H9 (cell line): ENCODE measurements around the gene VAV3. TPM values are rescaled to one million over a fixed set of nuclear protein-coding genes. Genes with fewer than 3 reads are reported as not detected.

Experiments
- DNase-seq: peaks from one replicate; pipeline ENCODE4 v3.0.0-alpha.2; 2017
- H2AFZ ChIP-seq: one replicate; pipeline ENCODE4 v1.6.1; 2013; ENCODE audit warnings: mild to moderate bottlenecking, low read length, control low read depth, moderate library complexity
- H2AK5ac ChIP-seq: 2 replicates; pipeline ENCODE4 v1.6.1; 2013; ENCODE audit warnings: low read length, control low read depth, mixed read lengths; ENCODE audit not compliant: insufficient read length
- H2BK120ac ChIP-seq: one replicate; pipeline ENCODE4 v1.6.1; 2013; ENCODE audit warnings: low read depth, mild to moderate bottlenecking, low read length, control low read depth, inconsistent platforms; ENCODE audit not compliant: poor library complexity, severe bottlenecking
- H2BK12ac ChIP-seq: 2 replicates; pipeline ENCODE4 v1.6.1; 2013; ENCODE audit warnings: low read length, control low read depth, mixed read lengths, low read depth; ENCODE audit not compliant: insufficient read length
- H2BK15ac ChIP-seq: 2 replicates; pipeline ENCODE4 v1.6.1; 2013; ENCODE audit warnings: low read depth, low read length, control low read depth
- H2BK20ac ChIP-seq: one replicate; pipeline ENCODE4 v1.6.1; 2013; ENCODE audit warnings: low read depth, mild to moderate bottlenecking, low read length, control low read depth, inconsistent platforms; ENCODE audit not compliant: poor library complexity, severe bottlenecking
- H2BK5ac ChIP-seq: 2 replicates; pipeline ENCODE4 v1.6.1; 2013; ENCODE audit warnings: low read length, control low read depth, mixed read lengths; ENCODE audit not compliant: insufficient read length
- H3K14ac ChIP-seq: 2 replicates; pipeline ENCODE4 v1.6.1; 2013; ENCODE audit warnings: low read length, control low read depth; ENCODE audit not compliant: insufficient read depth
- H3K18ac ChIP-seq: 2 replicates; pipeline ENCODE4 v1.6.1; 2013; ENCODE audit warnings: low read depth, mild to moderate bottlenecking, mixed read lengths, low read length, control low read depth; ENCODE audit not compliant: insufficient read length
- H3K23ac ChIP-seq: 2 replicates; pipeline ENCODE4 v1.6.1; 2013; ENCODE audit warnings: low read length, control low read depth, mixed read lengths, low read depth; ENCODE audit not compliant: insufficient read length
- H3K23me2 ChIP-seq: 2 replicates; pipeline ENCODE4 v1.6.1; 2013; ENCODE audit warnings: low read depth, mild to moderate bottlenecking, mixed read lengths, low read length, control low read depth; ENCODE audit not compliant: insufficient read length, poor library complexity, severe bottlenecking
- H3K27ac ChIP-seq: 2 replicates; pipeline ENCODE4 v1.5.1; 2013; ENCODE audit warnings: low read length, control low read depth, mixed read lengths, low read depth; ENCODE audit not compliant: insufficient read length
- H3K27me3 ChIP-seq: 2 replicates; pipeline ENCODE4 v1.6.1; 2013; ENCODE audit warnings: low read length, control low read depth, inconsistent platforms; ENCODE audit not compliant: insufficient read depth
- H3K4ac ChIP-seq: 2 replicates; pipeline ENCODE4 v1.6.1; 2013; ENCODE audit warnings: low read depth, mild to moderate bottlenecking, control low read depth, inconsistent platforms, low read length, moderate library complexity
- H3K4me1 ChIP-seq: 2 replicates; pipeline ENCODE4 v1.6.1; 2013; ENCODE audit warnings: low read length, control low read depth, inconsistent platforms; ENCODE audit not compliant: insufficient read depth
- H3K4me2 ChIP-seq: 2 replicates; pipeline ENCODE4 v1.6.1; 2013; ENCODE audit warnings: low read length, control low read depth, mixed read lengths; ENCODE audit not compliant: insufficient read length, insufficient read depth
- H3K56ac ChIP-seq: 2 replicates; pipeline ENCODE4 v1.6.1; 2013; ENCODE audit warnings: low read depth, mild to moderate bottlenecking, mixed read lengths, low read length, control low read depth; ENCODE audit not compliant: insufficient read length
- H3K79me1 ChIP-seq: 2 replicates; pipeline ENCODE4 v1.6.1; 2013; ENCODE audit warnings: low read depth, mild to moderate bottlenecking, moderate library complexity, low read length, control low read depth, inconsistent platforms; ENCODE audit not compliant: insufficient read depth, poor library complexity, severe bottlenecking
- H3K79me2 ChIP-seq: 2 replicates; pipeline ENCODE4 v1.6.1; 2013; ENCODE audit warnings: low read length, control low read depth, inconsistent platforms; ENCODE audit not compliant: insufficient read depth
- H3K9ac ChIP-seq: 2 replicates; pipeline ENCODE4 v1.6.1; 2013; ENCODE audit warnings: low read length, control low read depth, mixed read lengths; ENCODE audit not compliant: insufficient read length; ENCODE audit errors: extremely low read depth
- H3K9me3 ChIP-seq: one replicate; pipeline ENCODE4 v1.6.1; 2013; ENCODE audit warnings: low read depth, low read length, inconsistent platforms; ENCODE audit not compliant: control insufficient read depth
- H3T11ph ChIP-seq: one replicate; pipeline ENCODE4 v1.6.1; 2013; ENCODE audit warnings: mild to moderate bottlenecking, low read length, control low read depth, inconsistent platforms
- H4K20me1 ChIP-seq: one replicate; pipeline ENCODE4 v1.6.1; 2013; ENCODE audit not compliant: control insufficient read depth, insufficient read length, insufficient read depth
- H4K5ac ChIP-seq: 2 replicates; pipeline ENCODE4 v1.6.1; 2013; ENCODE audit warnings: low read depth, mild to moderate bottlenecking, mixed read lengths, low read length, control low read depth; ENCODE audit not compliant: insufficient read length
- H4K8ac ChIP-seq: replicated peaks from 2 replicates; pipeline ENCODE4 v1.6.1; 2013; ENCODE audit warnings: low read length, control low read depth, mixed read lengths, low read depth; ENCODE audit not compliant: insufficient read length
- H4K91ac ChIP-seq: 2 replicates; pipeline ENCODE4 v1.6.1; 2013; ENCODE audit warnings: low read depth, mild to moderate bottlenecking, moderate library complexity, mixed read lengths, low read length, control low read depth; ENCODE audit not compliant: insufficient read length
- H3K27ac Mint-ChIP-seq, 3 experiments: 2 replicates in 2 of 3; 3 replicates in 1 of 3; pipeline ENCODE4 v1.8.0; 2020 to 2021; ENCODE audit warnings: mixed read lengths in 3 of 3, mild to moderate bottlenecking in 1 of 3, moderate library complexity in 1 of 3
- H3K27me3 Mint-ChIP-seq: 2 replicates; pipeline ENCODE4 v1.8.0; 2021; ENCODE audit warnings: low read depth, mild to moderate bottlenecking, moderate library complexity, mixed read lengths
- H3K36me3 Mint-ChIP-seq, 3 experiments: 2 replicates in 2 of 3; 3 replicates in 1 of 3; pipeline ENCODE4 v1.8.0; 2020 to 2021; ENCODE audit warnings: low read depth in 3 of 3, mixed read lengths in 3 of 3; ENCODE audit not compliant: insufficient read depth in 1 of 3
- H3K4me1 Mint-ChIP-seq, 2 experiments: 2 replicates each; pipeline ENCODE4 v1.8.0; 2020; ENCODE audit warnings: mixed read lengths in 2 of 2
- H3K4me3 Mint-ChIP-seq, 2 experiments: 2 replicates in 1 of 2; 3 replicates in 1 of 2; pipeline ENCODE4 v1.8.0; 2020 to 2021; ENCODE audit warnings: mild to moderate bottlenecking in 2 of 2, mixed read lengths in 2 of 2, moderate library complexity in 1 of 2
- H3K9me3 Mint-ChIP-seq, 2 experiments: 2 replicates in 1 of 2; 3 replicates in 1 of 2; pipeline ENCODE4 v1.8.0; 2020; ENCODE audit warnings: mild to moderate bottlenecking in 2 of 2, mixed read lengths in 2 of 2, moderate library complexity in 1 of 2
- whole genome bisulfite sequencing: extraction: QIAGEN DNeasy Blood & Tissue Kit; methylation state at CpG from one replicate; pipeline ENCODE4 v1.1.7; 2013; ENCODE audit warnings: missing lambda C conversion rate, low lambda C conversion rate, mixed read lengths; ENCODE audit not compliant: insufficient read length; ENCODE audit errors: extremely low coverage; 5-methylcytosine and 5-hydroxymethylcytosine counted together
- total RNA-seq: library from RNA; stranded (reverse); gene quantifications from 2 replicates; pipeline ENCODE4 v1.2.1, GENCODE V29; 2021
- TF ChIP-seq, protein P1 (sequence below): fragments of 200-600 bp; sonication (generic); conservative IDR thresholded peaks from 3 replicates; pipeline ENCODE4 v1.8.0; 2021; ENCODE audit warnings: antibody characterized with exemption, mild to moderate bottlenecking

Gene VAV3
- total RNA-seq, 1 experiment from 2014 or later: 5.1 TPM

DNA sequence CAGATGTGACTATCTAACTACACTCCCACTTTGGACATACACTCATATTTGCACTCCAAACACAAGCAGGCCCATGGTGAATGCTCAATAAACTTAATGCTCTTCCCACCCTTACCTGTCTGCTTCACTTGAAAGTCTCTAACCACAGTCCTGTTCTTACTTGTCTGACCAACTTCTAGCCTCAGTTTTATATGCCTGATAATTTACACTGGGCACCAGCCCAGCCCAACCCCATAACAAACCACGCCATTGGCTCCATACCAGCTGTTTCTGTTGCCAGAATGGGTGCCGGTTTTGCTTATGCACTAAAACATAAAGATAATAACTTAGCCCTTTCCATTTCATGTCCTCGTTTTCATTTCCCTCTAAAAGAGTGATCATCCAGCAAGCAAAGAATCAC, 428.7 kb downstream of the VAV3 start:
- no peak overlapping the region for H3K4me2 ChIP-seq
- H2AK5ac ChIP-seq: no peak overlapping the region
- no peaks in the 10 kb centered on the region for H3K9me3 ChIP-seq
- H4K91ac ChIP-seq: no peak overlapping the region
- no peak overlapping the region for H2AFZ ChIP-seq
- TF ChIP-seq, protein P1, sequence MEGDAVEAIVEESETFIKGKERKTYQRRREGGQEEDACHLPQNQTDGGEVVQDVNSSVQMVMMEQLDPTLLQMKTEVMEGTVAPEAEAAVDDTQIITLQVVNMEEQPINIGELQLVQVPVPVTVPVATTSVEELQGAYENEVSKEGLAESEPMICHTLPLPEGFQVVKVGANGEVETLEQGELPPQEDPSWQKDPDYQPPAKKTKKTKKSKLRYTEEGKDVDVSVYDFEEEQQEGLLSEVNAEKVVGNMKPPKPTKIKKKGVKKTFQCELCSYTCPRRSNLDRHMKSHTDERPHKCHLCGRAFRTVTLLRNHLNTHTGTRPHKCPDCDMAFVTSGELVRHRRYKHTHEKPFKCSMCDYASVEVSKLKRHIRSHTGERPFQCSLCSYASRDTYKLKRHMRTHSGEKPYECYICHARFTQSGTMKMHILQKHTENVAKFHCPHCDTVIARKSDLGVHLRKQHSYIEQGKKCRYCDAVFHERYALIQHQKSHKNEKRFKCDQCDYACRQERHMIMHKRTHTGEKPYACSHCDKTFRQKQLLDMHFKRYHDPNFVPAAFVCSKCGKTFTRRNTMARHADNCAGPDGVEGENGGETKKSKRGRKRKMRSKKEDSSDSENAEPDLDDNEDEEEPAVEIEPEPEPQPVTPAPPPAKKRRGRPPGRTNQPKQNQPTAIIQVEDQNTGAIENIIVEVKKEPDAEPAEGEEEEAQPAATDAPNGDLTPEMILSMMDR: no peak
- no peak overlapping the region for H3K18ac ChIP-seq
- H3K4me3 Mint-ChIP-seq: no peak overlapping the region
- H3K79me2 ChIP-seq: no peaks in the 10 kb centered on the region
- no peaks in the 10 kb centered on the region for H3K4me1 ChIP-seq
- no peaks in the 10 kb centered on the region; a peak in 1 of 7 replicates for H3K36me3 Mint-ChIP-seq
- no peak overlapping the region for H2BK15ac ChIP-seq
- no peaks in the 10 kb centered on the region for H3K79me1 ChIP-seq
- no peaks in the 10 kb centered on the region for H4K20me1 ChIP-seq
- no peak overlapping the region for H2BK120ac ChIP-seq
- no peak overlapping the region for H3K9ac ChIP-seq
- H3K4me1 Mint-ChIP-seq: peaks cover 24 to 27% of the 10 kb centered on the region in 2 experiments
- no CpG with 5 or more reads among the region's 3 CpGs for WGBS
- no peaks in the 10 kb centered on the region for H3K27me3 ChIP-seq
- H4K8ac ChIP-seq: no peak overlapping the region
- no peak overlapping the region for H3K56ac ChIP-seq
- H3K27ac Mint-ChIP-seq: no peak overlapping the region
- H3K4ac ChIP-seq: no peak overlapping the region
- H3K23ac ChIP-seq: no peak overlapping the region
- no peaks in the 10 kb centered on the region for H3K9me3 Mint-ChIP-seq
- no peak overlapping the region for H3K27ac ChIP-seq
- H2BK20ac ChIP-seq: no peak overlapping the region
- H3K23me2 ChIP-seq: no peaks in the 10 kb centered on the region
- H4K5ac ChIP-seq: no peak overlapping the region
- no peak overlapping the region for H3T11ph ChIP-seq
- H3K27me3 Mint-ChIP-seq: no peaks in the 10 kb centered on the region
- no peak overlapping the region for H2BK12ac ChIP-seq
- no peak for DNase-seq
- no peak overlapping the region for H2BK5ac ChIP-seq
- H3K14ac ChIP-seq: no peak overlapping the region
